ENCODE results near the gene LSR.
"Not testable (repeated sequence)": the region's sequence is repeated elsewhere in the genome, so short reads cannot be mapped to it uniquely, and the experiment has no call there.

The LSR gene

DNA sequence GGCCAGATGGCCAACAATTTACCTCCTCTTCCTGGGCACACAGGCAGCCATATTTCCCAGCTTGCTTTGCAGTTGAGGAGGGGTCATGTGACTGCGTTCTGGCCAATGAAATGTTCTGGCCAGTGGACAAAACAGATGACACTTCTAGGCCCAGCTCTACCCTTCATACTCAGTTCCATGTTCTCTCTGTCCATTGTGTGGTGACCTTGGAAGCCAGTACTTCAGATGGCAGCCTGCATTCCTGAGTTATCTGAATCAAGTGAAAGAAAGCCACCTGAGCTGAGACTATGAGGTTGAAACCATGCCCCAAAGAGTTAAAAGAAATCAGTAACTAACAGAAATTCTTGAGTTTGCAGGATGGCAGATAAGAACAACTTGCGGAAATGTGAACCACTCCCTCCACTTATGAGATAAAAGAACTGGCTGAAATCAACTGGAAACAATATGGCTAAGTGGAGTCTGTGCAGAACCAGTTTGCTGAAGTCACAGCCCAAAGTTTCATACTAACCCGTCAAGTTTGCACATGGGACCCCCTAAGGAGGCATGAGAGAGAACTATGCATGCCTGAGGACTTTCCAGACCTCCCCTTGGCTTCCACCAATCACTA, 28.4 kb upstream of the LSR start:
- no peak for DNase-seq

DNA sequence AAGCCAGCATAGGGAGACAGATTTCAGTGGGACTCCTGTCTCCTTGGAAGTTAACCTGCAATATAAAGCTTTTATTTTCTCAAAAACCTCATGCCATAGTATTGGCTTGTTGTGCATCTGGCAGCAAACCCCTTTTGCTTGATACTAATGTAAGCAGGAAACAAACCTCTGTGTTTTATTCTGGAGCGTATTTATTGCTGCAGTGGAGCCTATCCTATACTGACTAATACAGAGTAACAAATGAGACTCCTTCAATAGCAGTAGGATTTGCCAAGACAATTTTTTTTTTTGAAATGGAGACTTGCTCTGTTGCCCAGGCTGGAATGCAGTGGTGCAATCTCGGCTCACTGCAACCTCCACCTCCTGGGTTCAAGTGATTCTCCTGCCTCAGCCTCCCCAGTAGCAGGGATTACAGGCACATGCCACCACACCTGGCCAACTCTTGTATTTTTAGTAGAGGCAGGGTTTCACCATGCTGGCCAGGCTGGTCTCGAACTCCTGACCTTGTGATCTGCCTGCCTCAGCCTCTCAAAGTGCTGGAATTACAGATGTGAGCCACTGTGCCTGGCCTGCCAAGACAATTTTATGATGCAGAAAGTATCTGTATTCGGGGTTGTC, 27.7 kb upstream of the LSR start:
- not testable (repeated sequence) for DNase-seq

DNA sequence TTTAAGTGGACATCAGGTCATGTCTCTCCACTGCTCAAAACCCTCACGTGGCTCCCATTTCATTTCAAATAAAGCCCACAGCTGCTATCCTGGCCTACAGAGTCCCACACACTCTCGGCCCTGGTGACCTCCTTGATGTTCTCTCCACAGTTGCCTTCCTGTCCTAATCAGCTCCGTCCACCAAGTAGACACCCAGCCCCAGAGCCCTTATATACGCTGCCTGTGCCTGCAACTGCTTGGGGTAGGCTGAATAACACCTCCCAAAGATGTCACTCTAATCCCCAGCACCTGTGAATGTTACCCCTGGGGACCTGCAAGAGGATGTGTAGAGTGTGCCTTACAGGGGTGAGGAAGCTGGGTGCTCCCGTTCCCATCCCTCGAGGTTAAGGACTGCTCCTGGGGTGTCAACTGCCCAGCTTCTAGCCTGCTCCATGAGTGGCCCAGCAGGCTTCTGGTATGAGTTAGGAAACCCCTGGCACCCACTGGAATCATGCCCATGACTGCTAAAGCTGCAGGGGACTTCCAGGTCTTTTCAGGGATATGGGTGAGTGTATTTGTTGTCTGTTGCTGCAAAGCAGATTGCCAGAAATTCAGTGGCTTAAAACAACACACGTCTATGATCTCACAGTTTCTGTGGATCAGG, 26.3 kb upstream of the LSR start:
- no peak for DNase-seq

DNA sequence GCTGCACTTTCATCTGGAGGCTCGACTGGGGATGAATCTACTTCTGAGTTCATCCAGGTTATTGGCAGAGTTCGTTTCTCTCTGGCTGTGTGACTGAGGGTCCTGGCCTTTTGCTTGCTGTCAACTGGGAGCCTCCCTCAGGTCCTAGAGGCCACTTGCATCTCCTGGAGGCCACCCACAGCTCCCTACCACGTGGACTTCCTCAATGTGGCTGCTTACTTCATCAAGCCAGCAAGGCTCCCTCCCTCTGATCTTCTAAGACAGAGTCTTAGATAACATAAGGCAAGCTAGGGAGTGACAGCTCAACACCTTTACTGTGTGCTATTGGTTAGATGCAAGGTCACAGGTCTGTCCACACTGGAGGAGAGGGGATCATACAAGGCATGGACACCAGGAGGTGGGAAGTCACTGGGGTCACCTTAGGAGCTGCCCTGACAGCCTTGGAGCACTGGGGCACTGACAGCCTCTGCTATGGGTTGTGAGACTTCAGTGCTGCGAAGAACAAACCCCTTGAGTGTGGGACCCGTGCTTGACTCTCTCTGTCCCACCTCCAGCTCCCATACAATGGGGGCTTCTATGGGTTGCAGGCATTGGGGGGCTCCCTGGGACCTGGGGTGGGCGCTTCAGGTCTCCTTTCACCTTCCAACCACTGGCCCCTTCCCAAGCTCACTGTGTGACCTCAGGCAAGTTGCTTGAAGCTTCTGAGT, 25.6 kb upstream of the LSR start:
- no peak for DNase-seq

DNA sequence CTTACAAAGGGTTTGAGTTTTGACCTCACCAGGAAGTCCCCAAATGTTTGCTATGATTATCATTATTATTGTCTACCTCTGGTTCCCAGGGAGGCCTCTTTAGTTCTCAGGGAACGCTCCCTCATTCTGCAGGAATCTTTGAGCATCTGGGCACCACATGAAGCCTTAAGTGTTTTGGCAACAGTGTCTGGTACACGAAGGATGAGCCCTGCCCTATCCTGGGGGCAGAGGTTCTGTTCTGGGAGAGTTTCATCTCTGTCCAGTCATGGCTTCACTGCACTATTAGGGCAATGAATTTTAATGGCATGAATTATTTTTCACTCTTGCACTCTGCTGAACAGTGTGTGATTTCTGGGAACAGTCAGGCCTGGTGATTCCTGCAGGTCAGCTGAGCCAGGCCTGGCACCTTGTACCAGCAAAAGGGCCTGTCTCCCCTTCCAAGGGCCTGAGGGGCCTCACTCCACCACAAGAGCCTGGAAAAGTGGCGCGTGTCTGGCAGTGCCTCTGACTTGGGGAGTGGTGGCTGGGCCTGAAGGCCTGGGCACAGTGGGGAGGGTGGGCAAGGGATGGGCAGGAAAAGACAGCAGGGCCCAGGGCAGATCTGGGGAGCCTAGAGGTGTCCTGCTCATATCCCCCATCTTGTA, 24.8 kb upstream of the LSR start:
- no peak for DNase-seq

DNA sequence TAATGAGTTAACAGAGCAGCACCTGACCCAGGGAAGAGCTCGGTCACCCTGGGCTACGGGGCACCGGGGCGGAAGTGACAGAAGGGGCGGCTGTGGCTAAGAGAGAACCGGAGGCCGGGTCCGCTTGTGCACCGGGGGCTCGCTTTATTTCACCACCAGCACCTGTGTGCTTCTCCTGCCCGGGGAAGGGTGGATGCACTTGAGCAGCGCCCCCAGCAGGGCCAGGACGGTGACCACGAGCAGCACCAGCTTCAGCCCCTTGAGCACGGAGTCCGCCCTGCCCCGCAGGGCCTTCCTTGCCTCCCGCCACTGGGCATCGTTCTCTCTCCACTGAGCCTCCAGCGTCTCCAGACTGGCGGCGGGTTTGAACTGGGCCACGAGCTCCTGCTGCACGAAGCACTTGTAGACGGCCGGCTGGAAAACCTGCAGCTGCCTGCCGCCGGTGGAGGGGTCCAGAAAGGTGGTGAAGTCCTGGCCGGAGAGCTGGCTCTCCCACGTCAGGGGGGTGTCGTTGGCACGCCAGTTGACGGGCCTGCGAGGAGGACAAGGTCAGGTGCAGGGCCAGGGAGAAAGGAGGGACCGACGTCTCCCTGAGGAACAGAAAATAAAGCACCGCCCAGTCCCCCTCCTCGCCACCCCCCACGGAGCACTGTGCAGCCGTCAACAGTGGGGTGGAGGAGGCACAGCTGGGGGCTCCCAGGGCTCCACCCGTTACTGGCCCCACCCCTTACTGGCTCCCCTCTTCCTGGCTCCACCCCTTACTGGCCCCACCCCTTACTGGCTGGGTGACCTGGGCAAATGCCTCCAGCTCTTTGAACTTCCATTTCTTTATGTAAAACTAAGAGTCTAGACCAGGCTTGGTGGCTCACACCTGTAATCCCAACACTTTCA, 23.9 kb upstream of the LSR start:
- no peak for DNase-seq

DNA sequence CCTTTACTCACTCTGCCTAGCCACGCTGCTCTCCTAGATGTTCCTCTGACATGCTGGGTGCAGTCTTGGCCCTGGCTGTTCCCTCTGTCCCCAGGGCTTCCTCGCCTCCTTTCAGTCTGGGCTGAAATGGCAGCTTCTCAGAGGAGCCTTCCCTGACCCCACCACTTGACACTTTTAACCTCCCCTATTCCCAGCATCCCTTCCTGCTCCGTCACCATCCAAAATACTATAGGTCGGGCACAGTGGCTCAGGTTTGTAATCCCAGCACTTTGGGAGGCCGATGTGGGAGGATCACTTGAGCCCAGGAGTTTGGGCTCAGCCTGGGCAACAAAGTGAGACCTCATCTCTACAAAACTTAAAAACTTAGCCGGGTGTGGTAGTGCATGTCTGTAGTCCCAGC, 22.9 kb upstream of the LSR start:
- DNase-seq: no peak

DNA sequence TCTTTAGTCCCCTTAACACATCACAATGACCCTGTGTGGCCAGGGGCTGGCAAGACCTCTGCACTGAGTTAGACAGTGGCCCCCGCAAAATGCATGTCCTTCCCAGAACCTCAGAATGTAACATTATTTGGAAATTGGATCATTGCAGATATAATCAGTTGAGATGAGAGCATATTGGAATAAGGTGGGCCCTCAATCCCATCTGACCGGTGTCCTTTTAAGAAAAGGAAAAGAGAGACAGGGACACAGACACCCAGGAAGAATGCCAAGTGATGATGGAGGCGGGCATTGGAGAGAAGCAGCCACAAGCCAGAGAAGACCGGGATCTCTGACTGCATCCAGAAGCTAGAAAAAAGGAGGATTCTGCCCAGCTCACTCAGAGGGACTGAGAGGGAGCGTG, 22.1 kb upstream of the LSR start:
- no peak for DNase-seq

DNA sequence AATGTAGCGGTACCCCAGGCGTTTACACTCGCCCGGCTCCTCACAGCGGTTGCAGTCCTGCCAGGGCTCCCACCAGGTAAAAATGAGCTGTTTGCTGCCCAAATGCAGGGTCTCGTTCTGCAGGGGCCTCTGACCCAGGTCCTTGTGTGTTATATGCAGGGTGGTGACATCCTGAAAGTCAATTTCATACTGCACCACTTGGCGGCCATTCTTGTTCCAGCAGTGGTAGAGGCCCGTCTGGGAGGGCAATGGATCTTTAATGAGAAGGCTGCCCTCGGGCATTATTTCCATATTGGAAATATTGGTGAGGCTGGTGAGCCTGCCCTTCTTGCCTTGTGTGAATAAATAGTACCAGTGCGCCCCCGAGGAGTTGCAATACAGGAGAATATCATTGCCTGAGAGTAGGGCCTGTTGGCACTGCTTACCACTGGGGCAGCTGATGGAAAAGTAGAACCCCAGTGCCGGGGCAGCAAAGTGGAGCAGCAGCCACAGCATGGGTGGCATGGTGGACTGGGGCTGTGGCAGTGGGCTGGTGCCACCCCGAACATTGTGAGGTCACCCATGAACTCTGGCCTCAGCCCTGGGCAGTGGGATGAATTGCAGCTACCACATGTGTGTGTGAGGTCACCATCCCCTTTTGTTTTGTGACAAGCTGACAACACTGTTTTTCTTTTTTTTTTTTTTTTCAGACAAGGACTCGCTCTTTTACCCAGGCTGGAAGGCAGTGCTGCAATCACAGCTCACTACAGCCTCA, 20.4 kb upstream of the LSR start, which contains the start of gene FAM187B:
TSS of gene FAM187B (minus strand) at position 563 of the 754 bp plus-strand sequence. CDS start at position 504, 59 bp downstream.
- no peak for DNase-seq

DNA sequence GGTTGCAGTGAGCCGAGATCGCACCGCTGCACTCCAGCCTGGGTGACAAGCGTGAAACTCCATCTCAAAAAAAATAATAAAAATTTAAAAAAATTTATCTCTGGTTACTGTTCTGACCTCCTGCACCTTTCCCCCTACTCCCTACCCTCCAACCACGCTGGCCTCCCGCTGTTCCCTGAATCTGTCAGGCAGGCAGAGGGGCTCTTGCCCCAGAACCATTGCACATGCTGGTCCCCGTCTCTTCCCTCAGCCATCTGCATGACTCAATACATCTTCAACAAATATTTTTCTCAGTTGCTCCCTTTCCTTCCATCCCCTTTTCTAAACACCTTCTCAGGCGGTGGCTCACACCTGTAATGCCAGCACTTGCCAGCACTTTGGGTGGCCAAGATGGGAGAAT, 19.2 kb upstream of the LSR start:
- no peak for DNase-seq

DNA sequence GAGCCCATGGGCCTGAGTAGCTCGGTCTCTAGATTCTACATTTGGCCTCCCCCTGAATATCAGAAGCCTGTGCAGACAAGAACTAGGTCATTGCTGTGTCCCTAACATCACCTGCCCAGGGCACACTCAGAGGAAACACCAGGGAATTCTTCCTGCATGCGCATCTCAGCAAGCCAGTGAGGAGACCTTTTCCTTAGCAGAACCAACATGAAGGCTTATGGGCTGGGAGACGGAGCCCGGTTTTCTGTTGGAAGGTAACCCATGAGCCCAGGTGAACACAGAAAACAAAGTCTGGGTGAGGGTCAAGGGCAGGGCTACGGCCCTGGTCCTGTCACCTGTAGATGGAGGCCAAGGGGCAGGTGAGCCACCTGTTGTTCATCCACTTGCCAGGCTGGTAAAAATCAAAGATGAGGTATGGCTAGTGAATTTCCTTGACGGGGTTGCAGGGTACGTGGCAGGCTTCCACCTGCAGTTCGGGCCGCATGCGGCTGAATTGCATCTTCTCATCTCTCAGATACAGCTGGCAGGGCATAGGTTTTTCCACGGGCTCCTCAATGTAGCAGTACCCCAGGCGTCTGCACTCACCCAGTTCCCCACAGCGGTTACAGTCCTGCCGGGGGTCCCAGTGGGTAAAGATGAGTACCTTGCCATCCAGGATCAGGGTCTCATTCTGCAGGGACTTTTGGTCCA, 16.7 kb upstream of the LSR start:
- no peak for DNase-seq

DNA sequence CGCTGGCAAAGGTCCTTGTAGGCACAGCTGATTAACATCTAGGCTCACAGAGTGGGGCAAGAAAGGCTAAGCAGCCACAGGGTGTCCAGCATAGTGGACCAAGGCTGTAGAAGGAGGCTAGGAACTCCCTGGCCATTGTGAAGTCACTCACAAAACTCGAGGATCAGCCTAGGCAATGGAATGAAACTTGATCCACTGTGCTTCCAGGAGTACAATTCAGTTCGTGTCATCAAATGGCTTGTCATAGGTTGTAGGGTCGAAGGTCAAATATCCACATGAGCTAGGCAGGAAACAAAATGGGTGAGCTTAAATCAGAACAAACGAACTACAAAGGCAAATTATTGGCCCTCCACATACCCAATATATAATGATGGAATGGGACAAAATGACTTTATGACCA, 15.9 kb upstream of the LSR start:
- DNase-seq: no peak

DNA sequence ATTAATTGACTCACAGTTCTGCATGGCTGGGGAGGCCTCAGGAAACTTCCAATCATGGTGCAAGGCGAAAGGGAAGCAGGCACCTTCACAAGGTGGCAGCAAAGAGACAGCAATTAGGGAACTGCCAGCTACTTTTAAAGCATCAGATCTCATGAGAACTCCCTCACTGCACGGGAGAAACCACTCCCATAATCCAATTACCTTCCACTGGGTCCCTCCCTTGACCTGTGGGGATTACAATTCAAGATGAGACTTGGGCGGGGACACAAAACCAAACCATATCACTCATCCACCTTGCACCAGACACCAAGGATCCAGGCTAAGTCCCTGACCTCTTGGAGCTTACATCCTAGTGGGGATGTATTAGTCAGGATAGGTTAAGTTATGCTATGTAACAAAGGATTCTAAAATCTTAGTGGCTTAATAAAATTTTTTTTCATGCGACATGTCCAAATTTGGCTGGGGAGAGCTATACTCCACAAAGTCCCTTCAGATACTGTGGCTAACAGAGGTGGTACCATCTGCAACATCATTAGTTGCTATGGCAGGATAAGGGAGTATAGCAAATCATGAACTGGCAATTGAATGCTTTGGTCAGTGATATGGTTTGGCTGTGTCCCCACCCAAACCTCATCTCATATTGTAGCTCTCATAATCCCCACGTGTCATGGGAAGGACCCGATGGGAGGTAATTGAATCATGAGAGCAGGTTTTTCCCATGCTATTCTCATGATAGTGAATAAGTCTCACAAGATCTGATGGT, 12.0 kb upstream of the LSR start:
- no peak for DNase-seq

DNA sequence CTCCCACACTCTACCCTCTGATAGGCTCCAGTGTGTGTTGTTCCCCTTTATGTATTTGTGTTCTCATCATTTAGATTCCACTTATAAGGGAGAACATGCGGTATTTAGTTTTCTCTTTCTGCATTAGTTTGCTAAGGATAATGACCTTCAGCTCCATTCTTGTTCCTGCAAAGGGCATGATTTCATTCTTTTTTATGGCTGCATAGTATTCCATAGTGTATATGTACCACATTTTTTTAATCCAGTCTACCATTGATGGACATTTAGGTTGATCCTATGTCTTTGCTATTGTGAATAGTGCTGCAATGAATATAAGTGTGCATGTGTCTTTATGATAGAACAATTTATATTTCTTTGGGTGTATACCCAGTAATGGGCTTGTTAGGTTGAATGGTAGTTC, 9.2 kb upstream of the LSR start:
- DNase-seq: not testable (repeated sequence)

DNA sequence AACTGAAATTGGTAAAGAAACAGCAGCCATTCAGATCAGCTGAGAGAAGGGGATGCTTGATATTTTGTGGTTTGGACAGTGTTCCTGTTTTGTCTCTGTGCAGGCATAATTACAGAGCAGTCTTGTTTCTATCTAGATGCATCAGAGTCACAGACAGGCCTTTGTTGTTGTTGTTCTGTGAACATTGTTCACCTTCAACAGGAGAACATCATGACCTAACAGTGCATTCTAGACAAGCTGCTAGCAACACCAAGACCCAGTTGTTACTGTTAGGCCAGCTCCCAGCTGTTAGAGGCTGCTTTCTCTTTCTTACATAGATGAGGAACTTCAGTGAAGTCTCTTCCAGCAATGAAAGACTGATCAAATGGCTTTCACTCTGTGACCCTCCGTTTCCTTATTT, 8.5 kb upstream of the LSR start:
- no peak for DNase-seq

DNA sequence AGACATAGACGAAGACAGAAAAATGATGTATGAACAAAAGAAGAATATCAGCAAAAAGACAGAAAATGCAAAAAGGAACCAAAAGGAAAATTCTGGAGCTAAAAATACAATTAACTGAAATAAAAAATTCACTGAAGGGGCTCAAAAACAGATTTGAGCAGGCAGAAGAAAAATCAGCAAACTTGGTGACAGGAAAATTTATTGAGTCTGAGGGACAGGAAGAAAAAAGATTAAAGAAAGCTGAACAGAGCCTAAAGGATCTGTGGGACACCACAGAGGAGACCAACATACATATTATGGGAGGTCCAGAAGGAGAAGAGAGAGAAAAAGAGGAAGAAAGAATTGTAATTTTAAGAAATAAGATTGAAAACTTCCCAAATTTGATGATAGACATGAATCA, 7.4 kb upstream of the LSR start:
- no peak for DNase-seq

DNA sequence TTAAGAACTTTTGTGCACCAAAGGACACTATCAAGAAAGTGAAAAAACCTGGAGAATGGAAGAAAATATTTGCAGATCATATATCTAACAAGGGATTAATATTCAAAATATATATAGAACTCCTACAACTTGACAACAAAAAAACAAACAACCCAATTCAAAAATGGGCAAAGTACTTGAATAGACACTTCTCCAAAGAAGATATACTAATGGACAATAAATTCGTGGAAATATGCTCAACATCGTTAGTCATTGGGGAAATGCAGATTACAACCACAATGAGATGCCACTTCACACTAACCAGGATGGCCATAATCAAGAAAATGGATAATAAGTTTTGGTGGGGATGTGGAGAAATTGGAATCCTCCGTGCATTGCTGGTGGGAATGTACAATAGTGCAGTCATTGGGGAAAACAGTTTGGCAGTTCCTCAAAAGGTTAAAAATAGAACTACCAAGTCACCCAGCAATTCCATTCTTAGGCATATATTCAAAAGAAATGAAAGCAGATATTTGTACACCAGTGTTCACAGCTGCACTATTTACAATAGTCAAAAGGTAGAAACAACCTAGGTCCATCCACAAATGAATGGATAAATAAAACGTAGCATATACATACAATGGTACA, 2.2 kb upstream of the LSR start:
- no peak for DNase-seq

DNA sequence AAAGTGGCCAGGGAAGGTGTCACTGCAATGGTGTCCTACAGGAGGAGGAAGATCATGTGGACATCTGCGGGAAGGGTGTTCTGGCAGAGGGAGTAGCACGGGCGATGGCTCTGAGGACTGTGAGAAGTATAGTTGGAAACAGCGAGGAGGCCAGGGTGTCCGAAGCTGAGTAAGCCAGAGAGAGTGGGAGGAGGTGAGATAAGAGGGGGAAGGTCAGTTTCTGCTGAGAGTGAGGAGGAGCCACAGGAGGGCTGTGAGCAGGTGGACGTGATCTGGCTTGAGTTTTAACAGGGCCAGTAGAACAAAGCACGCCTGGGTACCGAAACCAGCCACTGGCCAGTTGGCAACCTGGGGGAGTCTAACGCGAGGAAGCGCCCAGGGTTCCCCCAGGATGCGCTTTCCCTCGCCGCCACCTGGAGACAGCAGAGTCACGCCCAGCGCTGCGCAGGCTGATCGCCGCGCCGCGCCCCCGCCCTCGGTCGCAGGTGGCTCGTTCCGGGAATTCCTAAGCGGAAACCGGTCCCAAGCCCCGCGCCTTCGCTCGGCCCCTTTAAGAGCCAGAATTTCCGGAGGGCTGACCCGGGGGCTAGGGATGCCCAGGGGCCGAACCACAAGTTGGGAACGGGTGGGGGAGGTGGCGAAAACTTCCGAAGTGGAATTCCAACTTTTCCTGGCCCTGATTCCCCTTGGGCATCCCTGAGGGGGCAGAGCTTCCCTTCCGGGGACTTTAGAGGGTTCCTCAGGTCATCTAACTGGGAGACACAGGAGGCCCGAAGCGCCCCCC, 1.1 kb upstream of the LSR start:
- peak; percentile 91 for DNase-seq
